HCT116 (cell line): ENCODE data around the gene TMEM100. TPM values are rescaled to one million over a fixed set of nuclear protein-coding genes. Genes with fewer than 3 reads are reported as not detected.

Source experiments
- ATAC-seq: fragments of 200-7000 bp; cut with Tn5 transposase; 2 replicates; pipeline ENCODE4 v1.9.1; 2020; ENCODE audit warnings: mild to moderate bottlenecking, moderate library complexity
- BruUV-seq: library from RNA; stranded (reverse); fragments of 400-500 nt; replicated peaks from 2 replicates; lab custom pipeline; 2021; lab: Mats Ljungman, UMichigan
- CTCF ChIA-PET: fragments of 300-600 bp; sonication (Branson Sonifier 250); formaldehyde crosslinking; loops from one replicate; lab custom pipeline; 2021; ENCODE audit warnings: antibody characterized with exemption; lab: Charles Lee
- POLR2A ChIA-PET: fragments of 300-600, 350-600 bp; sonication (Branson Sonifier 250); formaldehyde crosslinking; loops from one replicate; lab custom pipeline; 2021; ENCODE audit warnings: antibody characterized with exemption; lab: Charles Lee
- RAD21 ChIA-PET, 2 experiments: fragments of 300-600 bp; sonication (Branson Sonifier 250); formaldehyde crosslinking; loops; one replicate each; lab custom pipeline; 2023; ENCODE audit warnings: low total read pairs in 2 of 2; ENCODE audit not compliant: uncharacterized antibody in 2 of 2, unreplicated experiment in 2 of 2, low non-redundant PET in 1 of 2; lab: Charles Lee
- DNase-seq: peaks from one replicate; pipeline ENCODE4 v3.0.0-alpha.2; 2010; ENCODE audit warnings: low read depth, low spot score
- H2AFZ ChIP-seq: fragments of 200-600 bp; shearing (Covaris generic), sonication (generic); 2 replicates; pipeline ENCODE4 v1.6.1; 2017; ENCODE audit warnings: low read depth, mixed run types, mixed read lengths, antibody characterized with exemption, low read length; ENCODE audit not compliant: poor library complexity, severe bottlenecking
- H3K27ac ChIP-seq: 2 replicates; pipeline ENCODE4 v1.5.1; 2012; ENCODE audit warnings: low read depth, low read length
- H3K27me3 ChIP-seq: fragments of 200-600 bp; sonication (generic); 2 replicates; pipeline ENCODE4 v1.6.1; 2016; ENCODE audit warnings: mixed run types, low read length, mixed read lengths; ENCODE audit not compliant: insufficient read depth
- H3K36me3 ChIP-seq, 2 experiments: fragments of 200-500 bp in 1 of 2; fragments of 200-600 bp in 1 of 2; sonication (Bioruptor generic) in 1 of 2; sonication (generic) in 1 of 2; 2 replicates each; pipeline versions ENCODE4 v1.5.1 to v1.6.1; 2014 to 2016; ENCODE audit warnings: low read length in 2 of 2, inconsistent platforms in 1 of 2, mixed read lengths in 1 of 2, mixed run types in 1 of 2; ENCODE audit not compliant: insufficient read depth in 2 of 2, control insufficient read depth in 1 of 2
- H3K4me1 ChIP-seq, 2 experiments: fragments of 200-600 bp in 1 of 2; sonication (generic) in 1 of 2; 2 replicates each; pipeline versions ENCODE4 v1.5.1 to v1.6.1; 2012 to 2017; ENCODE audit warnings: low read length in 2 of 2, inconsistent platforms in 1 of 2, mild to moderate bottlenecking in 1 of 2, mixed read lengths in 1 of 2, mixed run types in 1 of 2, moderate library complexity in 1 of 2; ENCODE audit not compliant: insufficient read depth in 2 of 2, control insufficient read depth in 1 of 2
- H3K4me2 ChIP-seq: fragments of 200-600 bp; sonication (generic); 2 replicates; pipeline ENCODE4 v1.6.1; 2017; ENCODE audit warnings: mixed run types, low read length, mixed read lengths
- H3K4me3 ChIP-seq, 2 experiments: fragments of 200-600 bp in 1 of 2; sonication (generic) in 1 of 2; replicated peaks in 1 of 2; 2 replicates each; pipeline ENCODE4 v1.5.1; 2011 to 2016; ENCODE audit warnings: low read length in 2 of 2, control low read depth in 1 of 2, low read depth in 1 of 2, mild to moderate bottlenecking in 1 of 2, mixed read lengths in 1 of 2, mixed run types in 1 of 2
- H3K79me2 ChIP-seq: fragments of 200-600 bp; sonication (generic); 2 replicates; pipeline ENCODE4 v1.6.1; 2017; ENCODE audit warnings: mild to moderate bottlenecking, mixed run types, low read length, moderate library complexity, mixed read lengths; ENCODE audit not compliant: insufficient read depth
- H3K9ac ChIP-seq: fragments of 200-600 bp; sonication (generic); 2 replicates; pipeline ENCODE4 v1.6.1; 2016; ENCODE audit warnings: low read length, mixed read lengths
- H3K9me2 ChIP-seq: fragments of 200-600 bp; sonication (generic), shearing (Covaris generic); 2 replicates; pipeline ENCODE4 v1.6.1; 2017; ENCODE audit warnings: mixed run types, mild to moderate bottlenecking, moderate library complexity; ENCODE audit not compliant: insufficient read depth
- H3K9me3 ChIP-seq, 2 experiments: fragments of 200-500 bp in 1 of 2; fragments of 200-600 bp in 1 of 2; sonication (Bioruptor generic) in 1 of 2; sonication (generic) in 1 of 2; 2 replicates each; pipeline ENCODE4 v1.6.1; 2014 to 2017; ENCODE audit warnings: low read length in 2 of 2, mixed read lengths in 2 of 2, inconsistent platforms in 1 of 2, low read depth in 1 of 2, mild to moderate bottlenecking in 1 of 2, mixed run types in 1 of 2, moderate library complexity in 1 of 2; ENCODE audit not compliant: control insufficient read depth in 1 of 2, insufficient read depth in 1 of 2
- H4K20me1 ChIP-seq: fragments of 200-600 bp; sonication (generic), shearing (Covaris generic); 2 replicates; pipeline ENCODE4 v1.6.1; 2017; ENCODE audit warnings: mixed run types, mild to moderate bottlenecking, moderate library complexity; ENCODE audit not compliant: insufficient read depth
- ATF3 ChIP-seq: IDR thresholded peaks from 2 replicates; pipeline ENCODE4 v1.6.1; 2012
- CBX3 ChIP-seq: IDR thresholded peaks from 2 replicates; pipeline ENCODE4 v1.6.1; 2012; ENCODE audit warnings: low read depth
- EZH2 ChIP-seq: fragments of 200-600 bp; sonication (generic); IDR thresholded peaks from 2 replicates; pipeline ENCODE4 v1.6.1; 2017; ENCODE audit warnings: antibody characterized with exemption, mixed run types
- JUND ChIP-seq: IDR thresholded peaks from 2 replicates; pipeline ENCODE4 v1.6.1; 2012
- POLR2A ChIP-seq: IDR thresholded peaks from 2 replicates; pipeline ENCODE4 v1.7.0; 2011; ENCODE audit warnings: borderline replicate concordance; ENCODE audit not compliant: insufficient read depth, insufficient read length; ENCODE audit errors: extremely low read depth
- POLR2AphosphoS5 ChIP-seq: IDR thresholded peaks from 2 replicates; pipeline ENCODE4 v1.6.1; 2011; ENCODE audit warnings: mild to moderate bottlenecking, low read depth, low read length, moderate library complexity
- SIN3A ChIP-seq: IDR thresholded peaks from 2 replicates; pipeline ENCODE4 v1.6.1; 2012; ENCODE audit warnings: low read depth
- SRF ChIP-seq: IDR thresholded peaks from 2 replicates; pipeline ENCODE4 v1.6.1; 2012; ENCODE audit warnings: low read depth
- TCF7L2 ChIP-seq: IDR thresholded peaks from 2 replicates; pipeline ENCODE4 v1.7.0; 2011; ENCODE audit warnings: borderline replicate concordance, inconsistent platforms; ENCODE audit not compliant: insufficient read depth, insufficient read length; ENCODE audit errors: extremely low read depth
- ZNF274 ChIP-seq: fragments of 200-500 bp; sonication (Bioruptor generic); IDR thresholded peaks from 2 replicates; pipeline ENCODE4 v1.6.1; 2014; ENCODE audit warnings: mild to moderate bottlenecking, low read depth, low read length, inconsistent platforms
- intact Hi-C: fragments of 100-400 bp; cut with micrococcal nuclease; formaldehyde crosslinking; loops from 2 replicates; pipeline ENCODE4 v1.10.0; 2022
- total RNA-seq: library from RNA; stranded (reverse); gene quantifications from one replicate; pipeline ENCODE4 v1.2.1, GENCODE V29; 2021; ENCODE audit not compliant: unreplicated experiment
- TF ChIP-seq, protein P1 (sequence below): IDR thresholded peaks from 2 replicates; pipeline ENCODE4 v1.6.1; 2011; ENCODE audit warnings: mild to moderate bottlenecking, low read length, moderate library complexity; ENCODE audit not compliant: insufficient replicate concordance; ENCODE audit errors: extremely low read depth
- TF ChIP-seq, protein P2 (sequence below): IDR thresholded peaks from 2 replicates; pipeline ENCODE4 v1.6.1; 2012

TMEM100 gene
- total RNA-seq, 1 experiment from 2014 or later, result not detected

DNA sequence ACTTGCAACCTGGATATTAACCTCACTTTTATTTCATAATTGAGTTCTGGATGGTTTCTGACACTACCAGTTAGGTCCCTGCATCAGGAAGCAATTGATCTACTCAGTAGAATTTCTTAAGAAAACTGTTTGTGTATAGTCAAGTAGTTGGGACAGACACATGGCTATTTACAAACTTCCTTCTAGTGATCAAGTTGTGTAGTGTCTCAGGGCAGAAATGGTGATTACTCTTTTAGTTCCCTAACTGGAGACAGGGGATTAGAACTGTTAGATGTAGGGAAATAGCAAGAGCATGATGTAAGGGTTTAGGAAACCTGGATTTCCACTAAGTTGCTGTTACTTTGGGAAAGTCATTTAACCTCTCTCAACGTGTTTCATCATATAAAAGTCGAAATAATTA lies 30.4 kb downstream of the TMEM100 start:
- Histone ChIP-seq H3K9me3 (no peaks in the 10 kb centered on the region), H3K79me2 (no peaks in the 10 kb centered on the region), H3K4me3 (no peak overlapping the region), H3K27me3 (peaks cover 78% of the 10 kb centered on the region), H3K4me2 (no peak overlapping the region), H3K9me2 (no peaks in the 10 kb centered on the region), H3K36me3 (no peaks in the 10 kb centered on the region)
- ChIA-PET CTCF (no interaction called here), RAD21 (no interaction called here)
- intact Hi-C loops, result no loop called here
- no peak for DNase-seq
- no peak for TF ChIP-seq CBX3
- no peak for TF ChIP-seq POLR2A
- no peak for TF ChIP-seq JUND
- TF ChIP-seq, protein P1, sequence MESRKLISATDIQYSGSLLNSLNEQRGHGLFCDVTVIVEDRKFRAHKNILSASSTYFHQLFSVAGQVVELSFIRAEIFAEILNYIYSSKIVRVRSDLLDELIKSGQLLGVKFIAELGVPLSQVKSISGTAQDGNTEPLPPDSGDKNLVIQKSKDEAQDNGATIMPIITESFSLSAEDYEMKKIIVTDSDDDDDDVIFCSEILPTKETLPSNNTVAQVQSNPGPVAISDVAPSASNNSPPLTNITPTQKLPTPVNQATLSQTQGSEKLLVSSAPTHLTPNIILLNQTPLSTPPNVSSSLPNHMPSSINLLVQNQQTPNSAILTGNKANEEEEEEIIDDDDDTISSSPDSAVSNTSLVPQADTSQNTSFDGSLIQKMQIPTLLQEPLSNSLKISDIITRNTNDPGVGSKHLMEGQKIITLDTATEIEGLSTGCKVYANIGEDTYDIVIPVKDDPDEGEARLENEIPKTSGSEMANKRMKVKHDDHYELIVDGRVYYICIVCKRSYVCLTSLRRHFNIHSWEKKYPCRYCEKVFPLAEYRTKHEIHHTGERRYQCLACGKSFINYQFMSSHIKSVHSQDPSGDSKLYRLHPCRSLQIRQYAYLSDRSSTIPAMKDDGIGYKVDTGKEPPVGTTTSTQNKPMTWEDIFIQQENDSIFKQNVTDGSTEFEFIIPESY, result no peak
- TF ChIP-seq, protein P2, sequence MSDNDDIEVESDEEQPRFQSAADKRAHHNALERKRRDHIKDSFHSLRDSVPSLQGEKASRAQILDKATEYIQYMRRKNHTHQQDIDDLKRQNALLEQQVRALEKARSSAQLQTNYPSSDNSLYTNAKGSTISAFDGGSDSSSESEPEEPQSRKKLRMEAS, result no peak
- no peak for TF ChIP-seq ZNF274
- no peak for TF ChIP-seq SIN3A
- TF ChIP-seq TCF7L2, result no peak
- TF ChIP-seq POLR2AphosphoS5, result no peak
- no peak for TF ChIP-seq EZH2
- no peak for TF ChIP-seq SRF
- no peak for TF ChIP-seq ATF3
- TF ChIP-seq, all 23 proteins: peak for 0
- Histone ChIP-seq H3K27ac (no peak overlapping the region), H4K20me1 (no peaks in the 10 kb centered on the region), H3K4me1 (no peaks in the 10 kb centered on the region), H3K9ac (no peak overlapping the region), H2AFZ (no peak overlapping the region)
- ATAC-seq, result no peak
- POLR2A ChIA-PET, result no interaction called here
- no TSS peak for BruUV-seq
